ENCODE data around the gene TTLL3.
A peak's percentile ranks its signal among the peaks of the same experiment; 100 is the strongest.
"Not testable (repeated sequence)": the region's sequence is repeated elsewhere in the genome, so short reads cannot be mapped to it uniquely, and the experiment has no call there.

Gene TTLL3

DNA sequence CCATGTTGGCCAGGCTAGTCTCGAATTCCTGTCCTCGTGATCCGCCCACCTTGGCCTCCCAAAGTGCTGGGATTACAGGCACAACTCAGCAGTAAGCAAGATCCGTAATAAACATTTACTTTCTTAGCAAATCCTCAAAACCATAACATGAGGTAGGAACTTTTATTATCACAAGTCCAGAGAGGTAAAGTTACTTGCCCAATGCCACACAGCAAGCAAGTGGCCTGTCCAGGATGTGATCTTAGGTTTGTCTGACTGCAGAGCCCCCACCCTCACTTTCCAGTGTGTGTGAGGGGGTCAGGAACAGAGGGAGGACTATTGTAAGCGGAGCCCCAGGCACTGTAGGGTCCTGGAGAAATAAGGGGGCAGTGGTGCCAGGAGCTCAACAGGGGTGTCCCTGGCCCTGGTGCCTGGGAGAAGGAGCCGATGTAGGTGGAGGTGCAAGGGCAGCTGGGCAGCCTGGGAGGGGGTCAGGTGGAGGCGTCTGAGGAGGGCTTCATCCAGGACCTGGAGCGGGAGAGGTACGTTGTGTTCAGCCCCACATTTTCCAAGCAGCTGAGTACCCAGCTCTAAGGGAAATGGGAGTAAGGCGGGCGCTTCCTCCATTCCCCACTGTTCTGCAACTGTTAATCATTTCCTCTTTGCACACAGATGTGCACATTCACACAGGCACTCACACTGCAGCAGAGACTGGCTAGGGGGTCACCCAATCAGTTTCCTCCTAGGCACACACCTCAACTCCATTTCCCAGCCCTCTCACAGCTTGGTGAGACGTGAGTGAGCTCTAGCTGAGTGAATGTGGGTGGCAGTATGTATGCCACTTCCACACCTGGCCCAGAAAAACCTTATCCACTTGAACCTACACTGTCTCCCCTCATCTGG, 27.9 kb downstream of the TTLL3 start:
- no peak for DNase-seq (ENCODE audit: low spot score)

DNA sequence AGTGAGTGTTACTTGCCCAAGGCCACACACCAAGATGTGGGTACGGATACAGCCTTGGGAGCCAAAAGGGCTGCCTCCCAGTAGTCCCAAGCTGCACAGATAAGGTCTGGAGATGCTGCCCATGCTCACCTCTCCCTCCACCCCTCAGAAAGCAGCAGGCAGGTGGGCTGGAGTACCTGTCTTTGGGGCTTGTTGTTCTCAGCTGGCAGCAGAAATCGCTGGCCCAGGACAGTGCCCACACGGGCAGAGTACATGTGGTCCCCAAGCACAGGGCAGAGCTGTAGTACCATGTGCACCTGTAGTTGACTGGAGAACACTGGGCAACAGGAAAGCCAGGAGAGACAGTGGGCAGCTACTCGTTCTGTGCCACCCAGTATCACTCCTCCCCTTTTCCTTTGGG, 28.8 kb downstream of the TTLL3 start:
- no peak for DNase-seq (ENCODE audit: low spot score)

DNA sequence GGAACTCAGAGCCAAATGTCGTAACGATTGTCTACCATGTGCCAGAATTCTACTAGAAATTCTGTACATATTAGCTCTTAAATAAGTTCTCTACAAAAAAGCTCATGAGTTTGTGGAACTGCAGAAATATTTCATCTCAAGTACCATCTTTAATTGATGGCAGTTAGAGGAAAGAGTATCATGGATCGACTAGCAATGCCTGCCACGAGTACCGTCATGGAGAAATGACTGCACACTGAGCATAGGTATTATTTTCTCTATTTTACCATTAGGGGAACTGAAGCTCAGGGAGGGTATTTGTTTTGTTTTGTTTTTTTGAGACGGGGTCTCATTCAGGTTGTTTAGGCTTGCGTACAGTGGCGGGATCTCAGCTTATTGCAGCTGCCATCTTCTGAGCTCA, 31.0 kb downstream of the TTLL3 start:
- no peak for DNase-seq (ENCODE audit: low spot score)

DNA sequence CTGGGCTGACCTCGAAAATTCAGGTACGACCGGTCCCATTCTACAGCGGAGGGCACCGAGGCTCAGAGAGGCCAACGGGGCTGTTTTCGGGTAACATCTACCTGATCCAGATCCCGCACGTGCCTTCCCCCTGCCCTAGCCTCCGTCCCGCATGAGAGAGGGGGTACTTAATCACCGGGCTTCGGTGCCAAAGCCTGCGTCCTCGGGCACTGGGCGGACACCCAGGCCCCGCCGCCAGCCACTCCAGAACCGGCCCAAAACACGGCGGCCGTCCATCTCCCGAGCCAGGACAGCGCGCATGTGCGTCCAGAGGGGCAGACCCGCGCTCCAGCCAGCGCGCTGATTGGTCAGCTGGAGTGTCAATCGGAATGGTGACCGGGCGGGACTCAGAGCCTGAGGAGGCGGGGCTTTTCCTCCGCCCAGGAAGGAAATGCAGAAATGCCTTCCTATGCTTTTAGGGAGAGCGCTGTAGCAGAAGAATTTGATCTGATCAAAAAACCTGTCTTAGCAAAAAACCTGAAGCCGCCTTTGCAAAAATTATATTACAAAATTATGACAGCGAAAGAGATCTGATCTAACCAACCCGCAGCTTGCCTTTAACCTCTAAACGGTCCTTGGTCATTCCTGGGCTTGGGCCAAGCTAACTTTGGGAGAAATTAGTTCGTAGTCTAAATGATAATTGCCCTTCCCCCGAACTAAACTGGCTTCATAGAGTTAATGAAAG, 33.8 kb downstream of the TTLL3 start, which contains the start of gene RPUSD3:
RPUSD3 (minus strand) TSS at position 294 of the 724 bp plus-strand sequence; CDS start at position 276, 18 bp downstream.
- peak; percentile 99 for DNase-seq (ENCODE audit: low spot score)

DNA sequence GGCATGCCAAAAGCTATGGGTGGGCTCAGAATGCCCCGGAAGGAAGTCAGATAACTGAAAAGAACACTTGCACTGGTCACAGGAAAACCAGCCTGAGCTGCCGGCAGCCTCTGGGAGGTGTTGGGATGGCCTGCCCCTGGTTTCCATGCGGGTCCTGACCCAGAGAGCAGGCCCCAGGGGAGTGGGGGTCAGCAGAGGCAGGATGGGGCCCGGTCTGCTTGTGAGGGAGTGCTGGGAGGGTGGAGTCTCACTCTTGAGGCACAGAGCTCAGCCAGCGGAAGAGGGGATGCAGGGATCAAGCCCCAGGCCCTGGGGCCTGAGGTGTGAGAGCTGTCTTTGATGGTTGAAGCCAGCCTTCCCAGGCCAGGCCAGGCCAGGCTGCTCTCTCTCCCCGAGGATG, 36.2 kb downstream of the TTLL3 start:
- no peak for DNase-seq (ENCODE audit: low spot score)

DNA sequence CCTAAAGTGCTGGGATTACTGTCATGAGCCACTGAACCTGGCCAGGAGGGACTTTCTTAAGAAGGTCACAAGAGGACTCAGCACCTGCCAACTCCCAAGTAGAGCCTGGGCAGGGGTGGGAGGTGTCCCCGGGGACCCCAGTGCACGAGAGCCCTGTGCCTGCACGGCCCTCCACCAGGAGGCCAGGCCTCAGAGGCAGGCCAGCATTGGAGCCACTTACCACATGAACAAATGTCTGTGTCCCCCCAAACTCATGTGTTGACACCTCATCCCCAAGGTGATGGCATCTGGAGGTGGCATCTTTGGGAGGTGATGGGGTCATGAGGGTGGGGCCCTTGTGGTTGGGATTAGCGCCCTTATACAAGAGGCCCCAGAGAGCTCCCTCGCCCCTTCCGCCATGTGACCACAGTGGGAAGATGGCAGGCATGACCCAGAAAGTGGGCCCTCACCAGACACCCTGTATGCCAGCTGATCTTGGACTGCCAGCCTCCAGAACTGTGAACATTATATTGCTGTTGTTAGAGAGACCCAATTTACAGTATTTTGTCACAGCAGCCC, 36.9 kb downstream of the TTLL3 start:
- DNase-seq (ENCODE audit: low spot score): no peak

DNA sequence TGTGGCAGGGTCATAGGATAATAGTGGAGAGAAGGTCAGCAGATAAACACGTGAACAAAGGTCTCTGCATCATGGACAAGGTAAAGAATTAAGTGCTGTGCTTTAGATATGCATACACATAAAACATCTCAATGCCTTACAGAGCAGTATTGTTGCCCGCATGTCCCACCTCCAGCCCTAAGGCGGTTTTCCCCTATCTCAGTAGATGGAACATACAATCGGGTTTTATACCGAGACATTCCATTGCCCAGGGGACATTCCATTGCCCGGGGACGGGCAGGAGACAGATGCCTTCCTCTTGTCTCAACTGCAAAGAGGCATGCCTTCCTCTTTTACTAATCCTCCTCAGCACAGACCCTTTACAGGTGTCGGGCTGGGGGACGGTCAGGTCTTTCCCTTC, 37.8 kb downstream of the TTLL3 start:
- not testable (repeated sequence) for DNase-seq (ENCODE audit: low spot score)

DNA sequence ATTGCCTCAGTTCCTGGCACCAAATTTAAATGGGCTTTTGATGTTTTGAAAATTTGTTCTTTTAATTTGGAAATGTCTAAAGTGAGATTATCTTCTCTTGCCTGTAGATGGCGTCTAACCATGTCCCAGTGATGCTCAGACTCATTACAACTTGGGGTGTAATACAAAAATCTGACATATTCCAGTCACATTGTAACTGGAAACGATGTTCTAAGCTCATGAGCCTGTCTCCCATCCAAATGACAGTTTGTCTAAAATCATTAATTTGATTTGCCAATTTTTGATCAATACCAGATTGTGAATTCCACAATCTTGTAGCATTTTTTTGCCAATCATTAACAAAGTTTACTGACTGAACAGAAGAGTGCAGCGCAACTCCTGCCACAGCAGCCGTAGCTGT, 38.8 kb downstream of the TTLL3 start:
- DNase-seq (ENCODE audit: low spot score): peak; percentile 38

DNA sequence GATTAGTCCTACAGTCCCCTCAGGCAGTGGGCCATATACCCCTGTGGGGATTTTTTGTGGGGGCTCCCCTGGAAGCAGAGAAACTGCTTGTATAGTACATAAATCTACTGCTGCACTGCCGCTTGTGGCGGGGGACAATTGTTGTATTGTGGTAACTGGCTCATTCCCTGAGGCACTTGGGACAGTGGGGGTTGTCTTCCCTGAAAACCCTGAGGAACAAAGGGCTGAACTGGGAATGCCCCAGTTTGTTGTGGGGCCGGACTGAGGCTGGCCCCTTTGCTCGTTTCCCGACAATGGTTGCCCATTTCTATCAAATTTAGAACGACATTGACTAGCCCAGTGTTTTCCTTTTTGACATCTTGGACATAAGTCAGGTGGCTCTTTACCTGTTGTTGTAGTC, 41.3 kb downstream of the TTLL3 start:
- not testable (repeated sequence) for DNase-seq (ENCODE audit: low spot score)

DNA sequence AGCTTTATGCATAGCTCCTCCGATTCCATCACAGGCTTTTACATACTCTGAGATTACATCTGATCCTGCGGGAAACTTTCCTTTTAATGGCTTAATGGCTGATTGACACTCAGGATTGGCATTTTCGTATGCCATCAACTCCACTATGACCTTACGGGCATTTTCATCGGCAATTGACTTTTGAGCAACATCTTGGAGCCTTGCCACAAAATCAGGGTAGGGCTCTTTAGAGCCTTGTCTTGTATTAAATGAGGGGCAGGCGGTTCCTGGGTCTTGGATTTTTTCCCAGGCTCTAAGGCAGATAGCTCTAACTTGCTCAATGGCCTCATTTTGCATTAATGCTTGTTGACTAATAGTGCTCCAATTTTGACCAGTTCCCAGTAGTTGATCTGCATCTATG, 41.9 kb downstream of the TTLL3 start:
- not testable (repeated sequence) for DNase-seq (ENCODE audit: low spot score)

DNA sequence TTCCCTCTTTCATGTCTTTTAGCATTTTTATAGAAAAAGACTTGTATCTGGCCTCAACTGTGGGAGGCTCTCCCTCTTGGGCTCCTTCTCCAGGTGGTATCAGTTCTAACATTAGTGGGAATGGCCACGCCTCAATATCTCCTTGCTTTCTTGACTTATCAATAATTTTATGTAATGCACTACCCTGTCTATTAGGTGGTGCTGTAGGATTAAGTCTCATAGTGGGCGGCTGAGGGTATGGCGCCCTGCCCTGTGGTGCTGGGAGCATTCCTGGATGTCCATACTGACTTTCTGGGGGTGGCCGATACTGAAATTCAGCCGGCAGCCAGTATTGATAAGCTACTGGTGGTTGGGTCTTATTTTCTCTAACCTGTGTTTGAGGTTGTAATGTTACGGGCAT, 42.5 kb downstream of the TTLL3 start:
- DNase-seq (ENCODE audit: low spot score): no peak

DNA sequence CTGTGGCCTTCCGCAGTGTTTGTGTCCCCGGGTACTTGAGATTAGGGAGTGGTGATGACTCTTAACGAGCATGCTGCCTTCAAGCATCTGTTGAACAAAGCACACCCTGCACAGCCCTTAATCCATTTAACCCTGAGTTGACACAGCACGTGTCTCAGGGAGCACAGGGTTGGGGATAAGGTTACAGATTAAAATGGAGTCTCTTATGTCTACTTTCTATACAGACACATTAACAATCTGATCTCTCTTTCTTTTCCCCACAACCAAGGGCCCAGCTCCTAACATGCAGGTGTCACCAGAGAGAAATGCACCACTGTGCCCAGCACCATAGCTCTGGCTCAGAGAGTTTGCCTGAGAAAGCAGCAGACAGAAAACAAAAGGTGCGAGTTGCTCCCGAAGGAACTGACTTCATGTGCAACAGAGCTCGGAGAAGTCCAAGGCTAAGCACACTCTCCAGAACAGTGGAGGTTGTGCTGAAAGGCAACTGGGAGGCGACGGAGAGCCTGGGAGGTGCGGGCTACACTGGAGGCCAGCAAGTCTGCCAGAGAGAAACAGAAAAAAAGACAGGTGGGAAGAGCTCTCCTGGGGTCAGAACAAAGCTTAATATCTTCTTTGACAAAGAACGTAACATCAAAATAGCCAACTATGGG, 44.4 kb downstream of the TTLL3 start:
- DNase-seq (ENCODE audit: low spot score): not testable (repeated sequence)

DNA sequence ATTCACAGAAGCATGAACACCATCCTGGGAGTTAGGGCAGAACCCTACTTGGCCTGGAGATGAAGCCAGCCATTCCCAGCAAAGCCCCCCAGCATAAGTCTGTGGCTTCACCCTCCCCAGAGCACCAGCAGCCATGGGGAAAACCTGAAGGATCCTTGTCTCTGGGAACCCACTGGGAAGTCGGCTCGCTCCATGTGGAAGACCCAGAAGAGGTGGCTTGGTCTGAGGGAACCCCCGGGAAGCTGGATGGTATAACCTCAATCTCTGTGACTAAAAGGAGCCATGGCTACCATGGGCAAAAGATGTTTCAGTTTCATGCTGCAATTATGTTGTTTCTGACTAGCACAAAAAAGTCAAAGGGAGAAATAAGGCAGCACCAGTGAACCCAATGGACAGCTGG, 45.5 kb downstream of the TTLL3 start:
- DNase-seq (ENCODE audit: low spot score): no peak

DNA sequence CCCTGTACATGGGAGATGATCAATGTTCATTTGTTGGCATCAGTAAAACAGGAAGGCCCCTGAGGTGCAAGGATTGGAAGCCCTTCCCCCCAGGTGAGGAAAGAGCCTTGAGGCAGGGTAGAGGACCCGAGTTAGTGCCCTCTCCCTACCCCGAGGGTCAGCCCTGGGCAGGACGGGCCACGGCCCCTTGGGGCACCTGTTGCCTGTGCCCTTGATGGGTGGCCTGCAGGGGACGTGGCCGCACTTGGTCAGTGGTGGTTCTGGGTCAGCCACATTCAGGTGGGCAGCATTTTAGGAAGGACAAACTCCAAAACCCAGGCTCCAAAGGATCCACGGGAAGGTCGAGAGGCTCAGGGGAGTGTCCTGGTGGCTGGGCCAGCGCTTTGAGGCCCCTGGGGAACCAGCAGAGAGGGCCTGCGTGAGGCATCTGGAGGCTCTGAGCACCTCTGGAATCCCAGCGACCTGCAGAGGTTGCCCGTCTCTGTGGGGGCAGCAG, 49.5 kb downstream of the TTLL3 start:
- no peak for DNase-seq (ENCODE audit: low spot score)

DNA sequence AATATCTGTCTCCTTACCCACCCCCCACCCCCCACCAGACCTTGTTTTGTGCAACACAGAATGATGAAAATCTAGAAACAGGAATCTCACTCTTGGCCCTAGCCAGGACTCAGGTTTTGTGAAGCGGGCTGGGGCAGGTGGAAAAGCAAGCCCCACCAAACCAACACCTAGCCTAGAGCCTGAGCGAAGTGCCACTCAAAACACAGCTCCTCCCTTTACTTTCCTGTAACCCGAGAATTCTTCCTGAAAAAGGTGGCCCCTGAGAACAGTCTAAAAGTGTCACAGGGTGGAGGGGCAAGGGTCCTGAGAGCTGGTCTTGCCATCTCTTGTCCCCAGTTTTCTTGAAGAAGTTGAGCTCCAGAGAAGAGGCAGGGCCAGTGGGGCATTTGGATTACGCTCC, 51.1 kb downstream of the TTLL3 start:
- DNase-seq (ENCODE audit: low spot score): no peak

DNA sequence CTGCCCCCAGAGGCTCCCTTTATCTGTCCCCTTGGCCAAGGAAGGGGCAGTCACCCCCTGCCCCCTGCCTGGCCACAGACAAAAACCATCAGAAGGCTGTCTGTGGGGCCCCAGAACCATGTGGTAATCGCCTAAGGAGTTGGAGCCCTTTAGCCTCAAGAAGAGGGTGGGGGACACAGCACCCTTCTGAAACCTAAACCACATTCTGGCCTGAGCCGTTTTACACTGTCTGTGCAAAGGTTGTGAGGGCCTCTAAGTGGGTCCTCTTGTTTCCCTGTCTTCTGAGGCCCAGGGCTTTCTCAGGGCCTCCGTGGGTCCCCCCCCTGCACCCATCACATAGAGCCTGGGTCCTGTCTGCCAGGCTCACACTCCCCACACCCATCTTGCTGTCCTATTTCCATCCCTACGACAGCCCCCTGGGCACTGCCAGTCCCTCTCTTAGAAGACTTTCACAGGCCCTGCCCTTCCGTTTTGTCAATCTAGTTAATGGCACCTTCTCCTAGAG, 51.6 kb downstream of the TTLL3 start:
- DNase-seq (ENCODE audit: low spot score): no peak

DNA sequence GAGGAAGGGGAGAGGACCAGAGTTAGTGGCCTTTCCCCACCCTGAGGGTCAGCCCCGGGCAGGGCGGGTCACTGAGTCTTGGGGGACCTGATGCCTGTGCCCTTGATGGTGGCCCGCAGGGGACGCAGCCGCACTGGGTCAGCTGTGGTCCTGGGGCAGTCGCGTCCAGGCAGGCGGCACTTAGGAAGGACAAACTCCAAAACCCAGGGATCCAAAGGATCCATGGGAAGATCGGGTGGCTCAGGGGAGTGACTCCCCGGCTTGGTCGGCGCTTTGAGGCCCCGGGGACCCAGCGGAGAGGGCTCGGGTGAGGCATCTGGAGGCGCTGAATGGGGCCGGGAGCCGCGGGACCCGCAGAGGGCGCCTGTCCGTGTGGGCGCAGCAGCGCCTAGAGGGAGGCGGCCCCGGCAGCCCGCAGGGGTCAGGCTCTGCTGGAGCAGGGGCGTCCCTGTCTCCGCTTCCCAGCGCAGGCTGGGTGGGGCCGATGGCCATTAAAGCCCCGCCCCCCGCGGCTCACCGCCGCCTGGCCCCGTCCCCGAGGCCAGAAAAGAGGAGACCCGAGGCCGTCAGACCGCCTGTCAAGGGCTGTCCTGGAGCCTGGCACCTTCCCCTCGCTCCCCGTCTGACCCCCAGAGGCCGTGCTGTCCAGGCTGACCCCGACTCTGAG, 52.5 kb downstream of the TTLL3 start:
- no peak for DNase-seq (ENCODE audit: low spot score)

DNA sequence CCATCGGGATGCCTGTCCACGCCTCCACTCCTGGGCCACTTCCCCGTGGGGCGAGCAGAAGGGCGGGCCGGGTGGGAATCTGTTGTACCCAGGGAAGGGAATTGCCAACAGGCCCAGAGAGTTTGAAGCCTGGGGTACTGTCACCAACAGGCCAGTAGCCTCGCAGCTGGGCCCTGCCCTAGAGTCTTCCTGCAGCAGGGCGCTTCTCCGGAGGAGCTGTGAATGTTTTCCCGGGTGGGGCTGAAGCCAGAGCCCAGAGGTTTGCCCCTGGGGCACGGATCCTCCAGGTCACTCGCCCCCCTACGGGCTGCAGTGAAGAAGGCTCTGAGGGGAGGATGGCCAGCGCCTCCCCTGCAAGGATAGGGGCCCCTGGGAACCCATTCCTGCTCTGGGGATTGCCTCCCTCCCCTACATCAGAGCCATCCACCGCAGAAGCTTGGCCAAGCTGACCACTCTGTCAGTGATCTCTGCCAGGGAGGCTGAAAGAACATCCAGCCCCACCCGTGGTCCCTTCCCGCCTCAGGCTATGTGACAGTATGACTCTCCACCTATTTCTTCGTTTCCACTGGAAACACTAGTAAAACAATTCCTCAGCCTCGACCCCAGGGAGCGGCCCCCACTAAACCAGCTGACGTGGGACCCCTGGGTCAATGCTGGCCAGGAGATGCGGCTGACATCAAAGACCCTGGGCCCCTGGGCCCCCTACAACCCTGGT, 53.2 kb downstream of the TTLL3 start:
- DNase-seq (ENCODE audit: low spot score): no peak

DNA sequence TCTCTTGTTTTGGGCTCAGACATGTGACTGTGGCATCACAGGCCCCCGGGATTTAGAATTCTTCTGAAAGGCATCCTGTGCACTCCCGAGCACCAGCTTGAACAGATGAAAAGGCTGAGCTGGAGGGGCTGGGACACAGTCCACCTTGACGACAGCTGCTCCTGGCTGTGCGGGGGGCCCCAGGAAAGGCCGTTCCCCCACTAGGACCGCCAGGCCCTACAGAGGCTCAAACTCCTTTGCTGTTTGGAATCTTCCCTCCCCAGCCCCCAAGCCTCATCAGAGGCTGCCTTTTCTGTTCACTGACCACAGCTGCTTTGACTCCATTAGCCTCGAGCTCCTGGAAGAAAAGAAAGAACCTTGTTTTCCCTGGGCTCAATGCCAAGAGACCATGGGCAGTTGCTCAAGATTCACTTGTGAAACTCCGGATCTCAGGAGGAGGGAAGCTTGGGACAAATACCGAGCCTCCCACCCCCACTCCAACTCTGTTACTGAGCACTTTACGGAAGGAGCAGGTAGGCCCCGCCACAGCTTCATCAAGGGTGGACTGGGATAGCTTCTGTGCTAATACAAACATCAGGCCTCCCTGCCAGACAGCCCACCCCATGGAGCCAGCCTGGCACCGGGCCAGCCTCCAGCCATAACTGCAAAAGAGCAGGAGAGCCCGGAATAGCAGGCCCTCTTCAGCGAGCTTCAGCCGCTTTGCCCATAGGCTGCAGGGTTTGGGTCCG, 54.3 kb downstream of the TTLL3 start:
- no peak for DNase-seq (ENCODE audit: low spot score)

DNA sequence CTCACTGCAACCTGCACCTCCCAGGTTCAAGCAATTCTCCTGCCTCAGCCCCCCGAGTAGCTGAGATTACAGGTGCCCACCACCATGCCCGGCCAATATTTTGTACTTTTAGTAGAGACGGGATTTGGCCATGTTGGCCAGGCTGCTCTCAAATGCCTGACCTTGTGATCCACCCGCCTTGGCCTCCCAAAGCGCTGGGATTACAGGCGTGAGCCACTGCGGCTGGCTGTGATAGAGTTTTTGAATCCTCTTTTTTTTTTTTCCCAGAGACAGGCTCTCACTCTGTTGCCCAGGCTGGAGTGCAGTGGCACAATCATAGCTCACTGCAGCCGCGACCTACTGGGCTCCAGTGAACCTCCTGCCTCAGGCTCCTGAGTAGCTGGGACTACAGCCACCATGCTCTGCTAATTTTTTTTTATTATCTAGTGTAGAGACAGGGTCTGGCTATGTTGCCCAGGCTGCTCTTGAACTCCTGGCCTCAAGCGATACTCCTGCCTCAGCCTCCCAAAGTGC, 55.1 kb downstream of the TTLL3 start:
- not testable (repeated sequence) for DNase-seq (ENCODE audit: low spot score)
